HepG2 (cell line): ENCODE data around the gene CPEB4. TPM values are rescaled to one million over a fixed set of nuclear protein-coding genes. Genes with fewer than 3 reads are reported as not detected.

Experiments used
- ATAC-seq: fragments of 200-7000 bp; cut with Tn5 transposase; 3 replicates; pipeline ENCODE4 v1.9.1; 2020; ENCODE audit warnings: mild to moderate bottlenecking, moderate library complexity
- BruUV-seq: library from RNA; stranded (reverse); fragments of 400-500 nt; replicated peaks from 2 replicates; lab custom pipeline; 2021; lab: Mats Ljungman, UMichigan
- CTCF ChIA-PET: fragments of 300-600 bp; formaldehyde crosslinking; extraction: SDS; loops from one replicate; lab custom pipeline; 2021; ENCODE audit warnings: low total read pairs, inconsistent platforms, low intra/inter-chr PET ratio; lab: Yijun Ruan, JAX
- POLR2A ChIA-PET: fragments of 350-600 bp; sonication (Branson Sonifier 250); formaldehyde crosslinking; loops from one replicate; lab custom pipeline; 2020; ENCODE audit warnings: antibody characterized with exemption, inconsistent platforms; lab: Yijun Ruan, JAX
- DNase-seq: peaks from one replicate; pipeline ENCODE4 v3.0.0-alpha.2; 2015; ENCODE audit warnings: low spot score
- FAIRE-seq: peaks from 3 replicates; lab custom pipeline; 2011; peaks lifted over from hg19 to GRCh38; lab: Jason Lieb, UNC
- H2AFZ ChIP-seq: one replicate; pipeline ENCODE4 v1.6.1; 2011; ENCODE audit warnings: low read length, inconsistent platforms
- H3K27ac ChIP-seq: fragments of 300-600 bp; 3 replicates; pipeline ENCODE4 v1.8.0; 2011; ENCODE audit warnings: mixed run types, mild to moderate bottlenecking, mixed read lengths, low read length, inconsistent platforms; ENCODE audit not compliant: insufficient read depth; ENCODE audit errors: extremely low read length
- H3K27me3 ChIP-seq, 2 experiments: fragments of 200-600 bp in 1 of 2; 2 replicates in 1 of 2; 3 replicates in 1 of 2; pipeline versions ENCODE4 v1.6.0 to v1.8.0; 2011; ENCODE audit warnings: low read length in 2 of 2, mild to moderate bottlenecking in 2 of 2, moderate library complexity in 2 of 2, inconsistent platforms in 1 of 2; ENCODE audit not compliant: insufficient read depth in 2 of 2, control insufficient read depth in 1 of 2
- H3K36me3 ChIP-seq, 2 experiments: fragments of 200-600 bp in 1 of 2; replicated peaks in 1 of 2; 2 replicates in 1 of 2; 3 replicates in 1 of 2; pipeline versions ENCODE4 v1.5.1 to v1.8.0; 2011; ENCODE audit warnings: low read length in 2 of 2, inconsistent platforms in 1 of 2; ENCODE audit not compliant: insufficient read depth in 2 of 2, control insufficient read depth in 1 of 2
- H3K4me1 ChIP-seq: 2 replicates; pipeline ENCODE4 v1.5.1; 2012; ENCODE audit warnings: low read length, inconsistent platforms; ENCODE audit not compliant: insufficient read depth
- H3K4me2 ChIP-seq: 2 replicates; pipeline ENCODE4 v1.6.0; 2011; ENCODE audit warnings: low read depth, low read length, inconsistent platforms
- H3K4me3 ChIP-seq, 3 experiments: fragments of 200-600 bp in 1 of 3; sonication (generic), shearing (Covaris generic) in 1 of 3; replicated peaks in 1 of 3; 2 replicates each; pipeline ENCODE4 v1.5.1; 2011 to 2016; ENCODE audit warnings: low read length in 3 of 3, inconsistent platforms in 2 of 3, low read depth in 2 of 3, mild to moderate bottlenecking in 2 of 3, control low read depth in 1 of 3, mixed read lengths in 1 of 3; ENCODE audit not compliant: insufficient read depth in 1 of 3
- H3K79me2 ChIP-seq: one replicate; pipeline ENCODE4 v1.6.1; 2011; ENCODE audit warnings: low read length, inconsistent platforms; ENCODE audit not compliant: insufficient read depth
- H3K9ac ChIP-seq: 2 replicates; pipeline ENCODE4 v1.6.0; 2011; ENCODE audit warnings: mild to moderate bottlenecking, low read depth, low read length, inconsistent platforms; ENCODE audit not compliant: insufficient read depth
- H3K9me3 ChIP-seq: 2 replicates; pipeline ENCODE4 v1.5.1; 2012; ENCODE audit warnings: mild to moderate bottlenecking, low read length
- H4K20me1 ChIP-seq: 2 replicates; pipeline ENCODE4 v1.6.0; 2011; ENCODE audit warnings: inconsistent platforms, mild to moderate bottlenecking, low read length, moderate library complexity; ENCODE audit not compliant: insufficient read depth
- CREB1 ChIP-seq, 2 experiments: fragments of 450-650 bp in 1 of 2; IDR thresholded peaks; 2 replicates each; pipeline ENCODE4 v1.6.1; 2016 to 2017; ENCODE audit warnings: control low read depth in 1 of 2, mild to moderate bottlenecking in 1 of 2, missing compliant biosample characterization in 1 of 2, missing genetic modification characterization in 1 of 2
- ELK4 ChIP-seq: sonication (generic); formaldehyde crosslinking; IDR thresholded peaks from 2 replicates; pipeline ENCODE4 v1.9.0; 2021; ENCODE audit warnings: missing genetic modification reagents, borderline replicate concordance
- EZH2 ChIP-seq: conservative IDR thresholded peaks from 2 replicates; pipeline ENCODE4 v1.6.1; 2012; ENCODE audit warnings: mild to moderate bottlenecking, low read depth, low read length, moderate library complexity
- FOXK2 ChIP-seq: fragments of 450-650 bp; IDR thresholded peaks from 2 replicates; pipeline ENCODE4 v1.6.1; 2016
- HNF4G ChIP-seq, 2 experiments: sonication (generic) in 1 of 2; formaldehyde crosslinking in 1 of 2; IDR thresholded peaks; 2 replicates each; pipeline versions ENCODE4 v1.4.0 to v1.6.1; 2011 to 2020; ENCODE audit warnings: borderline replicate concordance in 2 of 2, low read depth in 2 of 2, mild to moderate bottlenecking in 2 of 2, low read length in 1 of 2, missing genetic modification reagents in 1 of 2, moderate library complexity in 1 of 2
- IKZF5 ChIP-seq: IDR thresholded peaks from 2 replicates; pipeline ENCODE4 v1.6.1; 2018; ENCODE audit warnings: missing genetic modification reagents, mild to moderate bottlenecking, missing compliant biosample characterization
- KDM6A ChIP-seq: IDR thresholded peaks from 2 replicates; pipeline ENCODE4 v1.6.1; 2016; ENCODE audit warnings: low read depth
- MZF1 ChIP-seq: sonication (generic); formaldehyde crosslinking; IDR thresholded peaks from 2 replicates; pipeline ENCODE4 v1.8.1; 2023; ENCODE audit warnings: mild to moderate bottlenecking, missing genetic modification reagents, borderline replicate concordance
- NFKB2 ChIP-seq: sonication (generic); formaldehyde crosslinking; IDR thresholded peaks from 2 replicates; pipeline ENCODE4 v1.4.0; 2020; ENCODE audit warnings: missing genetic modification reagents, borderline replicate concordance
- POLR2AphosphoS5 ChIP-seq: IDR thresholded peaks from 2 replicates; pipeline ENCODE4 v1.6.1; 2012; ENCODE audit warnings: low read depth, low read length
- PRPF4 ChIP-seq: fragments of 200-400 bp; formaldehyde crosslinking; IDR thresholded peaks from 2 replicates; pipeline ENCODE4 v1.6.1; 2016; ENCODE audit warnings: low read length, low read depth; ENCODE audit not compliant: poor library complexity, severe bottlenecking
- RARA ChIP-seq: IDR thresholded peaks from 2 replicates; pipeline ENCODE4 v1.6.1; 2016; ENCODE audit warnings: missing genetic modification reagents, missing compliant biosample characterization
- SOX13 ChIP-seq, 3 experiments: fragments of 450-650 bp in 1 of 3; sonication (generic) in 1 of 3; formaldehyde crosslinking in 1 of 3; IDR thresholded peaks in 2 of 3; conservative IDR thresholded peaks in 1 of 3; 2 replicates each; pipeline versions ENCODE4 v1.5.0 to v1.6.1; 2016 to 2020; ENCODE audit warnings: antibody characterized with exemption in 1 of 3, mild to moderate bottlenecking in 1 of 3, missing compliant biosample characterization in 1 of 3, missing genetic modification reagents in 1 of 3, moderate library complexity in 1 of 3
- SRY ChIP-seq: sonication (generic); formaldehyde crosslinking; IDR thresholded peaks from 2 replicates; pipeline ENCODE4 v1.8.0; 2022; ENCODE audit warnings: mild to moderate bottlenecking, missing genetic modification reagents
- ZNF501 ChIP-seq: sonication (generic); formaldehyde crosslinking; IDR thresholded peaks from 2 replicates; pipeline ENCODE4 v1.5.1; 2020; ENCODE audit warnings: mild to moderate bottlenecking, moderate library complexity, missing genetic modification reagents
- ZNF792 ChIP-seq: IDR thresholded peaks from 2 replicates; pipeline ENCODE4 v1.6.1; 2016
- ZNF83 ChIP-seq: sonication (generic); formaldehyde crosslinking; IDR thresholded peaks from 2 replicates; pipeline ENCODE4 v1.4.0; 2020; ENCODE audit warnings: missing genetic modification reagents, mild to moderate bottlenecking, borderline replicate concordance
- WGBS: methylation state at CpG from one replicate; pipeline ENCODE4 v1.1.6; 2017; ENCODE audit warnings: low lambda C conversion rate; 5-methylcytosine and 5-hydroxymethylcytosine counted together
- in situ Hi-C: cut with HindIII; loops from 2 replicates; pipeline ENCODE4 v1.10.0; 2017; ENCODE audit warnings: low pct_unique_long_range_greater_than_20kb; ENCODE audit not compliant: extremely low pct_ligation_motif_present
- intact Hi-C: fragments of 100-400 bp; cut with micrococcal nuclease; formaldehyde crosslinking; loops from one replicate; pipeline ENCODE4 v1.10.0; 2022; ENCODE audit not compliant: unreplicated experiment
- polyA plus RNA-seq, 8 experiments: library from polyadenylated mRNA; depleted of rRNA in 3 of 8; stranded (reverse) in 7 of 8; unstranded in 1 of 8; fragments of >200 nt; fragmentation: Illumina TruSeq in 4 of 8; extraction: Trizol in 4 of 8; gene quantifications; 2 replicates each; pipeline versions ENCODE4 v1.2.1 to v1.2.3, GENCODE V29; 2011 to 2016; ENCODE audit warnings: low read depth in 4 of 8, missing spikeins in 1 of 8, mixed read lengths in 1 of 8; ENCODE audit not compliant: insufficient read depth in 1 of 8
- total RNA-seq, 5 experiments: library from RNA; depleted of rRNA; stranded (reverse); fragments of >200 nt; fragmentation: Illumina TruSeq; extraction: Trizol; gene quantifications; 2 replicates each; pipeline ENCODE4 v1.2.3, GENCODE V29; 2016; ENCODE audit warnings: low read depth in 1 of 5

CPEB4 gene
- total and polyA plus RNA-seq, 2 of the 13 experiments (the other 11 are each of a cell fraction or from before 2014, with no cell fraction given) = 7.7 to 26.7 TPM

GRCh38 chr5:173917788-173918786 is 29.9 kb downstream of the CPEB4 start (continued):
- no peak for TF ChIP-seq MZF1 (CRISPR knock-in tag)
- TF ChIP-seq PRPF4 = no peak
- TF ChIP-seq CREB1 (IDR thresholded peaks at IDR 0.05) = no peak
- peak; percentile 43; the same call in 1 of the 2 replicates for TF ChIP-seq CREB1 (CRISPR knock-in tag; IDR thresholded peaks at IDR 0.05)
- peak; percentile 65 for TF ChIP-seq FOXK2

GRCh38 chr5:173919443-173919842 is 31.3 kb downstream of the CPEB4 start:
- Histone ChIP-seq H4K20me1 (no peaks in the 10 kb centered on the region), H3K27ac (peak overlapping the region; percentile 18), H3K36me3 (peaks cover 2 to 12% of the 10 kb centered on the region in 2 experiments; a peak in 4 of 5 replicates), H3K9ac (no peak overlapping the region), H2AFZ (no peak overlapping the region), H3K9me3 (no peaks in the 10 kb centered on the region), H3K4me3 (no peak overlapping the region; a peak in 1 of 6 replicates), H3K27me3 (no peaks in the 10 kb centered on the region), H3K4me2 (0 out of 2 replicates have a peak overlapping the region, but pooled peaks have one; percentile 21), H3K4me1 (peaks cover 54% of the 10 kb centered on the region), H3K79me2 (peaks cover 20% of the 10 kb centered on the region)
- no peak for FAIRE-seq
- WGBS = 41% methylated on average over 2 of the region's 2 CpGs
- ATAC-seq = no peak
- BruUV-seq = no TSS peak
- ChIA-PET CTCF (no interaction called here), POLR2A (no interaction called here)
- intact Hi-C loops = no loop called here
- in situ Hi-C loops = no loop called here
- DNase-seq = peak; percentile 68
- TF ChIP-seq RARA (CRISPR knock-in tag) (peak; percentile 51; the same call in 1 of the 2 replicates), SRY (CRISPR knock-in tag) (no peak), POLR2AphosphoS5 (no peak), EZH2 (no peak), ELK4 (CRISPR knock-in tag) (no peak), NFKB2 (CRISPR knock-in tag) (no peak), ZNF792 (CRISPR knock-in tag) (no peak), SOX13 (IDR thresholded peaks at IDR 0.05) (no peak), SOX13 (CRISPR knock-in tag; conservative IDR thresholded peaks at IDR 0.05 in 1 of 2, IDR thresholded peaks at IDR 0.05 in 1 of 2) (peak in 1 of 2 experiments; percentile 63; a peak in 1 of 4 replicates), KDM6A (CRISPR knock-in tag) (no peak), ZNF501 (CRISPR knock-in tag) (no peak), HNF4G (IDR thresholded peaks at IDR 0.05; ENCODE audit: borderline replicate concordance, low read depth, low read length) (no peak), HNF4G (CRISPR knock-in tag; IDR thresholded peaks at IDR 0.05; ENCODE audit: borderline replicate concordance, low read depth) (no peak), ZNF83 (CRISPR knock-in tag) (no peak), IKZF5 (CRISPR knock-in tag) (no peak)
